HG02973 (cell line): Measurements from ENCODE around the gene PEX6.
"Not testable (repeated sequence)": the region's sequence is repeated elsewhere in the genome, so short reads cannot be mapped to it uniquely, and the experiment has no call there.

Experiments
- ATAC-seq: cut with Tn5 transposase; IDR thresholded peaks from one replicate; pipeline ENCODE4 v1.9.1; 2021; ENCODE audit warnings: moderate library complexity; ENCODE audit not compliant: unreplicated experiment

The PEX6 gene

DNA sequence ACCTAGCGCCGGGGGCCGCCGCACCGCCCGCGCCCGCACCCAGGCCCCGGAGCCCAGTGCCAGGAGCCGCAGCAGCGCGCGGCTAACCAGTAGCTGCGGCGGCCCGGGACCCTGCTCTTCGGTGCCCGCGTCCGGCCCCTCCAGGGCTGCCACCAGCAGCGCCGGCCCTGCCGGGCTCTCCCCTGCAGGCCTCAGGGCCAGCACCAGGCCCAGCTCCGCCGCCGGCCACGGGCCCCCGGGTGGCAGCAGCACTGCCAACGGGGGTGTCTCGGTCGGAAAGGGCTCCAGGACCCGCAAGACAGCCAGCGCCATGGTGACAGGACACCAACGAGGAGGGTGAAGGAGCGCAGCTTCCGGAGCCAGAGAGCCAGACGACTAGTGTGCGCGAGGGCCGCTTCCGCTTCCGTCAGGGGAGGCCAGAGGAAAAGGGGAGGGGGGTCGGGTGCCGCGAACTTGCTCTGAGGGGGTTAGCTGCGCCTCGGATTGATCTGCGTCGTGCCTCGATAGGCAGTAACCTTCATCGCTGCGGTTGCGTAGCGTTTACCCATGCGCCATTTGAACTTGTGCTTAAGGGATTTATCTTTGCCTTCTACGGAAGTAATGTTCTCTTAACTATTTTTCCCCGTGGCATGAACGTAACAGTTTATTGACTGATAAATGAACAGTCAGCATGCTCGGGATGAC, at the start of gene PEX6:
Gene PEX6 (minus strand): TSS at position 343 of the 684 bp plus-strand sequence. CDS start 31 bp downstream, at position 312.
- ATAC-seq = peak; percentile 88

DNA sequence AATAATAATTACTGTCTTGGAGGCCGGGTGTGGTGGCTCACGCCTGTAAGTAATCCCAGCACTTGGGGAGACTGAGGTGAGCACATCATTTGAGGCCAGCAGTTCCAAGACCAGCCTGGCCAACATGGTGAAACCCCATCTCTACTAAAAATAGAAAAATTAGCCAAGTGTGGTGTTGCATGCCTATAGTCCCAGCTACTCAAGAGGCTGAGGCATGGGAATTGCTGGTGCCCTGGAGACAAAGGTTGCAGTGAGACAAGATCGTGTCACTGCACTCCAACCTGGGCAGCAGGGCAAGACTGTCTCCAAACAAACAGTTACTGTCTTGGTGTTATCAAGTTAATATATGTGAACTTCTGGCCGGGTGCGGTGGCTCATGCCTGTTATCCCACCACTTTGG, 47.4 kb upstream of the PEX6 start:
- ATAC-seq = no peak

- ATAC-seq = no peak
Observed at GRCh38 chr6:43024436-43024835, 45.5 kb upstream of the PEX6 start.

- peak; percentile 72 for ATAC-seq
Observed at GRCh38 chr6:43021270-43022047, 42.5 kb upstream of the PEX6 start, which contains the start of gene RRP36. TSS of gene RRP36 (plus strand) at chr6:43021623. CDS start at chr6:43021655, 32 bp downstream.

DNA sequence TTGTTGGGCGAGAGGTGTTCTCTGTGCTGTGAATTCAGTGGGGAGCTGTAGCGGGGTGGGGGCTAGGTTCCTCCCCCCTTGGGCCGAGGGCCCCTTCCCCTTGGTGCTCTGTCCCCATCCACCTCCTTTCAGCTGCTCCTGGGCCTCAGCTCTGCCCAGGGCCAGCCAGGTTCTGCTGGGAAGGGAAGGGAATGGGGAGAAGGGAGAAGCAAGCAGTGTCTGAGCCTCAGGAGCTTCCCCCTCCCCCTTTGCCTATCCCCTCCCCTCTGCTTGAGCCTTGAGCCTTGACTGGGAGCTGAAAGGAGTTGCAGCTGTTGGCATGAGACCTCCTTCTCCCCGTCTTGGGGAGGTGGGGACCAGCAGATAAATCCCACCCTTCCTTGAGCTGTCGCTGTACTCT, 41.9 kb upstream of the PEX6 start:
- no peak for ATAC-seq

DNA sequence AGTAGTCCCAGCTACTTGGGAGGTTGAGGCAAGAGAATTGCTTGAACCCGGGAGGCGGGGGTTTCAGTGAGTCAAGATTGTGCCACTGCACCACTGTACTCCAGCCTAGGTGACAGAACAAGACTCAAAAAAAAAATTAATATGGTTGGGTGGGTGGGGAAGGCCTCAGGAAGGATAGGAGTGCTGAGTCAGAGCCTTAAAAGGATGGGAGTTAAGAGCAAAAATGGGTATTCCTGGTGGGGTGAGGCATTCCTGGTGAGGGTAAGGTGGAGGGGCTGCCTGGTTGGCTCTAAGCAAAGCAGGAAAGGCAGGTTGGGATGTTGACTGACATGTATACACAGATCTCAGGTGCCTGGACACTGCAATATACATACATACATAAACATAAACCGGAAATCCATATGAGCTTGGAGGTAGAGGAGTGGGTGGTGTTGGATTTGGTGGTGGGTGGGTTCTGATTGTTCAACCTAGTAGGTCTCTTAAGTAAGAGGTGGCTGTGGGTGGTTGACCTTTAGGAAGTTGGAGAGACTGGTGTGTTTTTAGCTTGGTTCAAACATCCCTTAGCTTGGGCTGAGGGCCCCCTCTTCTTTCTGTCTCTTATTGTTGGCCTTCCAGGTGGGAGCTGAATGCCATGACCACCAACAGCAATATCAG, 41.2 kb upstream of the PEX6 start:
- no peak for ATAC-seq

- ATAC-seq = no peak
Observed at GRCh38 chr6:43019152-43019551, 40.2 kb upstream of the PEX6 start.

DNA sequence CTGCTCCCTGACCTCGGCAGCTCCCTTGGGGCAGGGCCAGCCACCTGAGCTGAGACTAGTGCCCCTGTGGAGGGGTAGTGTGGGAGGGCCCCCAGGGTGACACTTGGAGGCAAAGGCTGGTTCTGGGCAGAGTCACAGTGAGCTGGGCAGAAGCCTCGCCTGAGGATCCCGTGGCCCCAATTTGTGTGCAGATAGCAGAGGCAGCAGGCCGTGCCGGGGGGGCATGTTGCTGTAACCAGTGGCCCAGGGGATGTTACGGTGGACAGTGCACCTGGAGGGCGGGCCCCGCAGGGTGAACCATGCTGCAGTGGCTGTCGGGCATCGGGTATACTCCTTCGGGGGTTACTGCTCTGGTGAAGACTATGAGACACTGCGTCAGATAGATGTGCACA, 38.0 kb upstream of the PEX6 start:
- no peak for ATAC-seq

GRCh38 chr6:43016176-43016942, 37.4 kb upstream of the PEX6 start:
- no peak for ATAC-seq

DNA sequence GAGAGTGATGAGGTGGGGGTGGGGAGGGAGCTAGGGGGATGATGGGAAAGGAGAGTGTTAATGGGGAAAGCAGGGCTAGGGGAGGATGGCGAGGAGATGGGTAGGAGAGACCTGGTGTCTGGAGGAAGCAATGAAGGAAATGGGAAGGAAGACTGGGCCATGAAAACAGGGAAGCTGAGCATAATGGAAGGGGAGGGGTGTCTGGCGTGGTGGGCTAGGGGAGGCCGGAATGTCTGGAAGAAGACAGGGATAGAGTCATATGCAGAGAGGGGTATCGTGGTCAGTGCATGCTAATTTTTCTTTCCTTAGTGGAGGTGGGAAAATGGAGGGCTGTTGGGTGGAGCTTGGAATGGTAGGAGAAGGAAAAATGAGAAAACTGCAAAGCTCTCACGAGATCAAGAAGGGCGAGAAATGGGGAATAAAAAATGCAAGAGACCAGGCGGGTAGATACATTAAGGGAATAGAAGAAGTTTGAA, 35.5 kb upstream of the PEX6 start:
- ATAC-seq = no peak

DNA sequence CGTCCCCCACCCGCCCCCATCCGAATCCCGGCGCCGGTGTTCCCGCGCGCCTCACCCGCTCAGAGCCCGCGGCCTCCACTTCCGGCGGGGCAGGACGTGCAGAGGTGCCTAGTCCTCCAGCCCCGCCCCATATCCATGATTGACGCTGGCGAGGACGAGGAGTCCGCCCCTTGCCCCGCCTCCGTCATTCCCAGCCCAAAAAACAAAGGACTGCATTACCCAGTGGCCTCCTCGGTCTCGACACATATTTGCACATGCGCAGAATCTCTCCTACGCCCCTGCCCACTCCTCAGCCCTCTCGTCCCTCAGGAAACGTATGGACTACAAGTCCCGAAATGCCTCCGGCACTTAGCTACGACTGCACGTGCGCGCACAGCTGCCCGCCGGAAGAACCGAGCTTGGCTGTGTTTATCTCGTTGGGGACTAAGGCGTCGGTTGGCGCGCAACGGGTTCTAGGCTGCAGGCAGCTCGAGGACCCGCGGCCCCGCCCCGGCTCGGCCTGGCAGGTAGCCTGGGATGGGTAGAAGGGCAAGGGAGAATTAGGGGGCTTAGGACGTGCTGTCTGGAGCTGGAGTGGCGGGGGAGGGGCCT, 35.0 kb upstream of the PEX6 start, which contains the start of the genes KLHDC3 and MEA1:
Gene KLHDC3 (plus strand): TSS at position 407 of the 591 bp plus-strand sequence. CDS start 2,944 bp downstream, outside the sequence.
Gene MEA1 (minus strand): TSS at position 104 of the 591 bp plus-strand sequence. CDS start 133 bp downstream, outside the sequence.
- peak; percentile 88 for ATAC-seq

GRCh38 chr6:43013097-43013842, 34.3 kb upstream of the PEX6 start:
- ATAC-seq = peak; percentile 1

GRCh38 chr6:43012364-43012763, 33.4 kb upstream of the PEX6 start:
- no peak for ATAC-seq

- ATAC-seq = no peak
Observed at GRCh38 chr6:43011207-43011606, 32.2 kb upstream of the PEX6 start.

DNA sequence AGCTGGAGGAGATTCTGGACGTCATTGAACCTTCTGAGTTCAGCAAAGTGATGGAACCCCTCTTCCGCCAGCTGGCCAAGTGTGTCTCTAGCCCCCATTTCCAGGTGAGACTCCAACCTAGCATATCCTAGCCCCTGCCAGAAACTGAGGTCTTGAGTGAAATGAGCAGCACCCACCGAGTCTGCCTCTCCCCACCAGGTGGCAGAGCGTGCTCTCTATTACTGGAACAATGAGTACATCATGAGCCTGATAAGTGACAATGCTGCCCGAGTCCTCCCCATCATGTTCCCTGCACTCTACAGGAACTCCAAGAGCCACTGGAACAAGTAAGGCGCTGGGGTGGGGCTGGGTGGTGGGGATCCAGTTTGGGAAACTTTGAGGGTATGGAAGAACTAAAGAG, 30.1 kb upstream of the PEX6 start:
- no peak for ATAC-seq

DNA sequence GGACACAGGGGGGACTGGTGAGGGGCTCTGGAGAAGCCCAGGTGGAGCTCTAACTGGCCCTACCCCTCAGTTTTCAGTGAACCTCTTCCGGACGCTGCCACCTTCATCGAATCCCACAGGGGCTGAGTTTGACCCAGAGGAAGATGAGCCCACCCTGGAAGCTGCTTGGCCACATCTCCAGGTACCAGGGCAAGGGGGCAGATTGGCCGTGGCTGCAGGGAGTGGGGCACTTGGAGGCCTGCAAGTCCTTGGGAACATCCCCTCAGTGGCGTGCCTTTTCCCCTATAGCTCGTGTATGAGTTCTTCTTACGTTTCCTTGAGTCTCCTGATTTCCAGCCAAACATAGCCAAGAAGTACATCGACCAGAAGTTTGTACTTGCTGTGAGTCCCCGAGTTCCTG, 28.1 kb upstream of the PEX6 start:
- no peak for ATAC-seq

- ATAC-seq = no peak
Observed at GRCh38 chr6:43006251-43006650, 27.3 kb upstream of the PEX6 start.

GRCh38 chr6:43005844-43006243, 26.9 kb upstream of the PEX6 start:
- no peak for ATAC-seq

- no peak for ATAC-seq
Observed at GRCh38 chr6:43001843-43002242, 22.9 kb upstream of the PEX6 start.

GRCh38 chr6:42998205-42998604, 19.2 kb upstream of the PEX6 start:
- ATAC-seq = not testable (repeated sequence)
